HepG2 (cell line): ENCODE measurements around the gene KCTD13. TPM values are rescaled to one million over a fixed set of nuclear protein-coding genes. Genes with fewer than 3 reads are reported as not detected.

Experiments
- CSRNP2 ChIP-seq: sonication (generic); formaldehyde crosslinking; conservative IDR thresholded peaks from 2 replicates; pipeline ENCODE4 v1.8.0; 2022; ENCODE audit warnings: low read depth, missing genetic modification reagents
- DRAP1 ChIP-seq: IDR thresholded peaks from 2 replicates; pipeline ENCODE4 v1.6.1; 2016; ENCODE audit warnings: missing genetic modification reagents, missing compliant biosample characterization
- DZIP1 ChIP-seq: sonication (generic); formaldehyde crosslinking; IDR thresholded peaks from 2 replicates; pipeline ENCODE4 v1.5.0; 2020; ENCODE audit warnings: mild to moderate bottlenecking, missing genetic modification reagents
- FIP1L1 ChIP-seq: fragments of 200-400 bp; formaldehyde crosslinking; IDR thresholded peaks from 2 replicates; pipeline ENCODE4 v1.6.1; 2018; ENCODE audit warnings: low read depth, mild to moderate bottlenecking, low read length, moderate library complexity, borderline replicate concordance; ENCODE audit not compliant: insufficient read depth
- FOXJ3 ChIP-seq: sonication (generic); formaldehyde crosslinking; IDR thresholded peaks from 2 replicates; pipeline ENCODE4 v1.4.0; 2020; ENCODE audit warnings: missing genetic modification reagents, mild to moderate bottlenecking, borderline replicate concordance
- HOXD1 ChIP-seq: sonication (generic); formaldehyde crosslinking; IDR thresholded peaks from 2 replicates; pipeline ENCODE4 v1.5.0; 2020; ENCODE audit warnings: missing genetic modification reagents
- NPAS2 ChIP-seq: sonication (generic); formaldehyde crosslinking; IDR thresholded peaks from 2 replicates; pipeline ENCODE4 v1.8.0; 2022; ENCODE audit warnings: mild to moderate bottlenecking, missing genetic modification reagents, borderline replicate concordance
- PRDM10 ChIP-seq: sonication (generic); formaldehyde crosslinking; IDR thresholded peaks from 2 replicates; pipeline ENCODE4 v1.4.0; 2020; ENCODE audit warnings: low read depth, missing genetic modification reagents
- RXRA ChIP-seq: sonication (generic); formaldehyde crosslinking; IDR thresholded peaks from 2 replicates; pipeline ENCODE4 v1.5.1; 2020; ENCODE audit warnings: missing genetic modification reagents
- THYN1 ChIP-seq: sonication (generic); formaldehyde crosslinking; IDR thresholded peaks from 2 replicates; pipeline ENCODE4 v1.8.1; 2023; ENCODE audit warnings: low read depth, mild to moderate bottlenecking, moderate library complexity, missing genetic modification reagents, borderline replicate concordance
- TP53 ChIP-seq: sonication (generic); formaldehyde crosslinking; conservative IDR thresholded peaks from 2 replicates; pipeline ENCODE4 v1.4.0; 2020; ENCODE audit warnings: missing genetic modification reagents
- ZMYM2 ChIP-seq: sonication (generic); formaldehyde crosslinking; IDR thresholded peaks from 2 replicates; pipeline ENCODE4 v1.8.0; 2022; ENCODE audit warnings: mild to moderate bottlenecking, missing genetic modification reagents
- ZNF160 ChIP-seq: sonication (generic); formaldehyde crosslinking; IDR thresholded peaks from 2 replicates; pipeline ENCODE4 v1.8.0; 2022; ENCODE audit warnings: mild to moderate bottlenecking, inconsistent platforms, missing genetic modification reagents
- ZNF230 ChIP-seq: sonication (generic); formaldehyde crosslinking; IDR thresholded peaks from 2 replicates; pipeline ENCODE4 v1.4.0; 2020; ENCODE audit warnings: mild to moderate bottlenecking, missing genetic modification reagents
- ZNF441 ChIP-seq: sonication (generic); formaldehyde crosslinking; IDR thresholded peaks from 2 replicates; pipeline ENCODE4 v1.7.0; 2021; ENCODE audit warnings: missing genetic modification reagents, borderline replicate concordance
- ZNF629 ChIP-seq: sonication (generic); formaldehyde crosslinking; conservative IDR thresholded peaks from 2 replicates; pipeline ENCODE4 v1.5.0; 2020; ENCODE audit warnings: missing genetic modification reagents
- ZNF790 ChIP-seq: sonication (generic); formaldehyde crosslinking; IDR thresholded peaks from 2 replicates; pipeline ENCODE4 v1.8.0; 2022; ENCODE audit warnings: missing genetic modification reagents, mild to moderate bottlenecking, borderline replicate concordance
- polyA plus RNA-seq, 8 experiments: library from polyadenylated mRNA; depleted of rRNA in 3 of 8; stranded (reverse) in 7 of 8; unstranded in 1 of 8; fragments of >200 nt; fragmentation: Illumina TruSeq in 4 of 8; extraction: Trizol in 4 of 8; gene quantifications; 2 replicates each; pipeline versions ENCODE4 v1.2.1 to v1.2.3, GENCODE V29; 2011 to 2016; ENCODE audit warnings: low read depth in 4 of 8, missing spikeins in 1 of 8, mixed read lengths in 1 of 8; ENCODE audit not compliant: insufficient read depth in 1 of 8
- total RNA-seq, 5 experiments: library from RNA; depleted of rRNA; stranded (reverse); fragments of >200 nt; fragmentation: Illumina TruSeq; extraction: Trizol; gene quantifications; 2 replicates each; pipeline ENCODE4 v1.2.3, GENCODE V29; 2016; ENCODE audit warnings: low read depth in 1 of 5

Gene KCTD13
- total and polyA plus RNA-seq, 2 of the 13 experiments (the other 11 are each of a cell fraction or from before 2014, with no cell fraction given) = 6.3 to 14.7 TPM

- no peak for TF ChIP-seq NPAS2 (CRISPR knock-in tag)
- TF ChIP-seq ZNF230 = no peak; the same call in 1 of the 2 replicates
- no peak for TF ChIP-seq THYN1 (CRISPR knock-in tag)
- TF ChIP-seq ZMYM2 = no peak
- peak; percentile 63; the same call in 1 of the 2 replicates for TF ChIP-seq RXRA (CRISPR knock-in tag)
- TF ChIP-seq PRDM10 (CRISPR knock-in tag) = no peak; the same call in 1 of the 2 replicates
- no peak for TF ChIP-seq ZNF629
- no peak for TF ChIP-seq DRAP1
- TF ChIP-seq FOXJ3 (CRISPR knock-in tag) = no peak
- TF ChIP-seq FIP1L1 = no peak
- TF ChIP-seq CSRNP2 (CRISPR knock-in tag) = no peak
- no peak; the same call in 1 of the 2 replicates for TF ChIP-seq ZNF160 (CRISPR knock-in tag)
- TF ChIP-seq HOXD1 (CRISPR knock-in tag) = 0 out of 2 replicates have a peak, but pooled peaks have one; percentile 28
- 0 out of 2 replicates have a peak, but pooled peaks have one; percentile 20 for TF ChIP-seq ZNF790 (CRISPR knock-in tag)
- peak; percentile 90 for TF ChIP-seq ZNF441 (CRISPR knock-in tag)
- no peak for TF ChIP-seq TP53 (CRISPR knock-in tag)
- TF ChIP-seq DZIP1 (CRISPR knock-in tag) = no peak; the same call in 1 of the 2 replicates
These were observed 25.7 kb downstream of the KCTD13 start, which contains the start of gene ASPHD1 (continued) for GRCh38 chr16:29900102-29900887.
